GM12878 (cell line): ENCODE results near the gene ERC1. TPM values are rescaled to one million over a fixed set of nuclear protein-coding genes. Genes with fewer than 3 reads are reported as not detected.

Experiments used
- ATAC-seq: fragments of 200-7000 bp; cut with Tn5 transposase; 3 replicates; pipeline ENCODE4 v1.9.1; 2020; ENCODE audit warnings: mild to moderate bottlenecking, moderate library complexity
- BruUV-seq: library from RNA; stranded (reverse); fragments of 400-500 nt; replicated peaks from 2 replicates; lab custom pipeline; 2021; lab: Mats Ljungman, UMichigan
- CTCF ChIA-PET: fragments of 300-600 bp; sonication (Branson Sonifier 250); formaldehyde crosslinking; extraction: SDS; loops from one replicate; lab custom pipeline; 2021; ENCODE audit warnings: inconsistent platforms; lab: Yijun Ruan, JAX
- POLR2A ChIA-PET: fragments of 350-600 bp; formaldehyde crosslinking; extraction: SDS; loops from one replicate; lab custom pipeline; 2021; ENCODE audit warnings: inconsistent platforms; lab: Charles Lee
- RAD21 ChIA-PET: fragments of 300-600 bp; sonication (Branson Sonifier 250); formaldehyde crosslinking; loops from one replicate; lab custom pipeline; 2023; ENCODE audit warnings: antibody characterized with exemption; ENCODE audit not compliant: unreplicated experiment; lab: Charles Lee
- SMC1A ChIA-PET: fragments of 300-600 bp; sonication (Branson Sonifier 250); formaldehyde crosslinking; loops from one replicate; lab custom pipeline; 2023; ENCODE audit not compliant: unreplicated experiment, uncharacterized antibody; lab: Charles Lee
- DNase-seq: peaks from one replicate; pipeline ENCODE4 v3.0.0-alpha.2; 2011; ENCODE audit warnings: low read depth, low spot score
- FAIRE-seq: peaks from 3 replicates; lab custom pipeline; 2011; peaks lifted over from hg19 to GRCh38; lab: Jason Lieb, UNC
- H2AFZ ChIP-seq: 2 replicates; pipeline ENCODE4 v1.6.0; 2011; ENCODE audit warnings: low read depth, low read length, control low read depth; ENCODE audit not compliant: control insufficient read depth
- H3K27ac ChIP-seq: 2 replicates; pipeline ENCODE4 v1.5.1; 2011; ENCODE audit warnings: control low read depth; ENCODE audit not compliant: control insufficient read depth, insufficient read depth
- H3K27me3 ChIP-seq, 2 experiments: replicated peaks in 1 of 2; 2 replicates each; pipeline versions ENCODE4 v1.6.0 to v1.6.1; 2011; ENCODE audit warnings: low read length in 1 of 2; ENCODE audit not compliant: control insufficient read depth in 2 of 2, insufficient read depth in 2 of 2
- H3K36me3 ChIP-seq, 2 experiments: 2 replicates each; pipeline ENCODE4 v1.5.1; 2011; ENCODE audit warnings: low read length in 1 of 2; ENCODE audit not compliant: control insufficient read depth in 2 of 2, insufficient read depth in 2 of 2
- H3K4me1 ChIP-seq: 2 replicates; pipeline ENCODE4 v1.6.1; 2011; ENCODE audit warnings: mild to moderate bottlenecking, low read length, moderate library complexity, mixed read lengths; ENCODE audit not compliant: control insufficient read depth, insufficient read depth
- H3K4me2 ChIP-seq: 2 replicates; pipeline ENCODE4 v1.6.0; 2011; ENCODE audit warnings: control low read depth; ENCODE audit not compliant: control insufficient read depth, insufficient read depth
- H3K4me3 ChIP-seq: fragments of 200-600 bp; sonication (generic); 2 replicates; pipeline ENCODE4 v1.5.1; 2016
- H3K79me2 ChIP-seq: 2 replicates; pipeline ENCODE4 v1.6.0; 2011; ENCODE audit warnings: low read length; ENCODE audit not compliant: control insufficient read depth, insufficient read depth
- H3K9ac ChIP-seq: 2 replicates; pipeline ENCODE4 v1.8.0; 2011; ENCODE audit warnings: low read length, control low read depth, mixed read lengths; ENCODE audit not compliant: control insufficient read depth, insufficient read depth
- H3K9me3 ChIP-seq: replicated peaks from 3 replicates; pipeline ENCODE4 v1.5.1; 2011; ENCODE audit warnings: mild to moderate bottlenecking, low read length; ENCODE audit not compliant: control insufficient read depth, insufficient read depth
- H4K20me1 ChIP-seq: 2 replicates; pipeline ENCODE4 v1.6.0; 2011; ENCODE audit not compliant: control insufficient read depth, insufficient read depth
- CEBPZ ChIP-seq: fragments of 150-350 bp; IDR thresholded peaks from 2 replicates; pipeline ENCODE4 v1.6.1; 2016; ENCODE audit warnings: low read depth, low read length
- EGR1 ChIP-seq, 2 experiments: IDR thresholded peaks; 1 replicate in 1 of 2; 2 replicates in 1 of 2; pipeline ENCODE4 v1.6.1; 2011 to 2012; ENCODE audit warnings: low read depth in 2 of 2, low read length in 2 of 2, borderline replicate concordance in 1 of 2, mild to moderate bottlenecking in 1 of 2, moderate library complexity in 1 of 2
- ETV6 ChIP-seq, 2 experiments: fragments of 450-650 bp in 1 of 2; IDR thresholded peaks in 1 of 2; conservative IDR thresholded peaks in 1 of 2; 2 replicates each; pipeline ENCODE4 v1.6.1; 2014; ENCODE audit warnings: antibody characterized with exemption in 1 of 2, borderline replicate concordance in 1 of 2, low read depth in 1 of 2, mild to moderate bottlenecking in 1 of 2, moderate library complexity in 1 of 2
- EZH2 ChIP-seq: IDR thresholded peaks from 2 replicates; pipeline ENCODE4 v1.6.1; 2012; ENCODE audit warnings: low read depth, mild to moderate bottlenecking, control low read depth, inconsistent platforms, low read length, borderline replicate concordance; ENCODE audit not compliant: control insufficient read depth
- PKNOX1 ChIP-seq: fragments of 450-650 bp; IDR thresholded peaks from 2 replicates; pipeline ENCODE4 v1.6.1; 2016; ENCODE audit warnings: mild to moderate bottlenecking
- POLR2AphosphoS2 ChIP-seq: IDR thresholded peaks from 2 replicates; pipeline ENCODE4 v1.6.1; 2011; ENCODE audit warnings: low read depth, mild to moderate bottlenecking, low read length, improper control_type of control experiment, moderate library complexity
- RB1 ChIP-seq: fragments of 450-650 bp; formaldehyde crosslinking; IDR thresholded peaks from 2 replicates; pipeline ENCODE4 v1.6.1; 2017; ENCODE audit warnings: mild to moderate bottlenecking, borderline replicate concordance
- SMAD5 ChIP-seq: IDR thresholded peaks from 2 replicates; pipeline ENCODE4 v1.6.1; 2016; ENCODE audit warnings: antibody characterized with exemption, low read depth
- SMC3 ChIP-seq: IDR thresholded peaks from 2 replicates; pipeline ENCODE4 v1.6.1; 2011; ENCODE audit warnings: low read length, improper control_type of control experiment, borderline replicate concordance
- TCF12 ChIP-seq: IDR thresholded peaks from 2 replicates; pipeline ENCODE4 v1.6.1; 2011; ENCODE audit warnings: low read depth, mild to moderate bottlenecking, low read length
- WGBS: methylation state at CpG from one replicate; pipeline ENCODE4 v1.1.6; 2016; ENCODE audit warnings: low lambda C conversion rate; ENCODE audit not compliant: insufficient replicate concordance, insufficient coverage; ENCODE audit errors: missing lambda C conversion rate; 5-methylcytosine and 5-hydroxymethylcytosine counted together
- in situ Hi-C: fragments of 300-500 bp; cut with MboI; formaldehyde crosslinking; loops from 9 replicates; pipeline ENCODE4 v1.14.3; 2018; ENCODE audit warnings: mixed read lengths
- intact Hi-C: fragments of 100-400 bp; cut with micrococcal nuclease; formaldehyde crosslinking; loops from one replicate; pipeline ENCODE4 v1.14.2; 2022; ENCODE audit not compliant: unreplicated experiment
- polyA plus RNA-seq, 11 experiments: library from polyadenylated mRNA; depleted of rRNA in 4 of 11; unstranded in 6 of 11; stranded (reverse) in 5 of 11; fragments of >200 nt; fragmentation: Nextera tagmentation in 4 of 11; fragmentation: Illumina TruSeq in 1 of 11; extraction: Ambion mirVana in 4 of 11; extraction: Trizol in 1 of 11; gene quantifications; 1 replicate in 1 of 11; 2 replicates in 10 of 11; pipeline versions ENCODE4 v1.2.1 to v1.2.3, GENCODE V29; 2011 to 2016; ENCODE audit warnings: inconsistent platforms in 2 of 11, missing spikeins in 2 of 11, low read depth in 1 of 11
- total RNA-seq, 4 experiments: library from RNA; depleted of rRNA in 3 of 4; stranded (reverse); fragments of >200 nt in 3 of 4; fragmentation: Illumina TruSeq in 1 of 4; extraction: Trizol in 1 of 4; gene quantifications; 2 replicates each; pipeline versions ENCODE4 v1.2.1 to v1.2.3, GENCODE V29; 2013 to 2021

The ERC1 gene
- total and polyA plus RNA-seq, 10 of the 15 experiments (the other 5 are each of a cell fraction or from before 2014, with no cell fraction given) = 0.75 to 8.0 (median 5.0) TPM

- TF ChIP-seq POLR2AphosphoS2 = no peak
These were observed 55.7 kb downstream of the ERC1 start (continued) for GRCh38 chr12:1046727-1047126.

DNA sequence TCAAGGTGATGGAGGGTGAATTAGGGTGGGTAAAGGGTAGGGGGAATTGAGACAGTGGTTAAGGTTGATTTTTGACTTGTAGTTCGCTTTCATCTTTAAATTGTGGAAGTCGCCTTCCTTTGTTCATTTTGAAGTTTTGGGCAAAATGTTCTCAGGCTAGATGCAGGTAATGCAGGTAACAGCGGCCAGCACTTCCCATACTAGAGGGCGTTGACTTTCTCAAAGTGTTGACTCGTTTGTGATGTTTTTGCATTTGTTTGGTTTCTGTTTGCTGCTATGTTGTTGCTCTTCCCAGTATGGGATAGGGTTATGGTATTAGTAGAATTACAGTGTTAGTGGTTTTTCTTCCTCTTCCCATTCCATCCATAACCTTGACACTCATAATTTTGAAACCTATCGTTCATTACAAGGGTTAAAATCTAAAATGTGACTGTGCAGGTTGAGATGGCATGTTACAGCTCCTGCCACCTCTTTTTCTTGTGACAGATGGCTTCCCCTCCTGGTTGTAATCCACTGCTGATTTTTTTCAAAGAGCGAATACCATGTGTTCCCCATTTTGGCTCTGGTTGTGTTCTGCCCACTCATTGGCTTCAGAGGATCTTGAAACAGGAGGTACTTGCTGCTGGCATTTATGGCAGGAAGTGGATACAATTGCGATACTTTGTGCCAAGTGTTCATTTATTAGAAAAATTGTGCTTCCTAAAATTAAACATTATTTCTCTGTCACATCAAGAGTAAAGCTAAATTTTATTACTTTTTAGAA lies 57.1 kb downstream of the ERC1 start:
- Histone ChIP-seq H3K4me1 (no peaks in the 10 kb centered on the region), H4K20me1 (0 out of 2 replicates have a peak, but pooled peaks cover 3% of the 10 kb centered on the region), H3K36me3 (no peaks in the 10 kb centered on the region), H3K79me2 (no peaks in the 10 kb centered on the region), H3K9ac (no peak overlapping the region), H3K27ac (no peak overlapping the region), H3K4me2 (no peak overlapping the region), H3K4me3 (no peak overlapping the region), H3K27me3 (peaks cover 0 to 2% of the 10 kb centered on the region in 2 experiments; a peak in 1 of 4 replicates), H2AFZ (no peak overlapping the region), H3K9me3 (no peaks in the 10 kb centered on the region)
- RAD21 ChIA-PET = no interaction called here
- CTCF ChIA-PET = interaction anchor here (1.4 kb wide), 1 partner anchor 20 kb away, joined by 3 read pairs; no protein-coding TSS in a partner anchor
- POLR2A ChIA-PET = interaction anchor here (1.2 kb wide), 1 partner anchor 66 kb away, joined by 3 read pairs; no protein-coding TSS in a partner anchor
- FAIRE-seq = no peak
- in situ Hi-C loops (no loop called here), intact Hi-C loops (no loop called here)
- ATAC-seq = no peak
- BruUV-seq = no TSS peak
- DNase-seq = no peak
- 55% methylated on average over 8 of the region's 8 CpGs for WGBS
- TF ChIP-seq EGR1 (IDR thresholded peaks at IDR 0.05; ENCODE audit: borderline replicate concordance in 1 of 2, low read depth in 2 of 2, low read length in 2 of 2) (no peak), TCF12 (no peak), SMAD5 (no peak), ETV6 (conservative IDR thresholded peaks at IDR 0.05 in 1 of 2, IDR thresholded peaks at IDR 0.05 in 1 of 2; ENCODE audit: borderline replicate concordance in 1 of 2, low read depth in 1 of 2) (no peak), SMC3 (no peak), PKNOX1 (no peak), RB1 (no peak), EZH2 (no peak), CEBPZ (no peak)
- SMC1A ChIA-PET = interaction anchor here (0.6 kb wide), 1 partner anchor 414 kb away, joined by 3 read pairs; no protein-coding TSS in a partner anchor
